Panc1 (cell line): ENCODE data around the gene SLC30A1. TPM values are rescaled to one million over a fixed set of nuclear protein-coding genes. Genes with fewer than 3 reads are reported as not detected.
A peak's percentile ranks its signal among the peaks of the same experiment; 100 is the strongest.
"Not testable (repeated sequence)": the region's sequence is repeated elsewhere in the genome, so short reads cannot be mapped to it uniquely, and the experiment has no call there.

Experiments
- ATAC-seq: fragments of 200-7000 bp; cut with Tn5 transposase; 2 replicates; pipeline ENCODE4 v1.9.1; 2020; ENCODE audit warnings: mild to moderate bottlenecking, moderate library complexity
- BruUV-seq: library from RNA; stranded (reverse); fragments of 400-500 nt; replicated peaks from 2 replicates; lab custom pipeline; 2021; lab: Mats Ljungman, UMichigan
- CTCF ChIA-PET: fragments of 300-600 bp; sonication (Branson Sonifier 250); formaldehyde crosslinking; loops from one replicate; lab custom pipeline; 2022; ENCODE audit warnings: antibody characterized with exemption; lab: Charles Lee
- POLR2A ChIA-PET: fragments of 300-600 bp; sonication (Branson Sonifier 250); formaldehyde crosslinking; loops from one replicate; lab custom pipeline; 2022; ENCODE audit warnings: antibody characterized with exemption; lab: Charles Lee
- DNase-seq: peaks from one replicate; pipeline ENCODE4 v3.0.0-alpha.2; 2010; ENCODE audit warnings: low read depth, low spot score
- H3K27ac ChIP-seq: 2 replicates; pipeline ENCODE4 v1.5.1; 2011; ENCODE audit warnings: mild to moderate bottlenecking, low read length, inconsistent platforms
- H3K27me3 ChIP-seq: fragments of 200-500 bp; sonication (Bioruptor generic); 2 replicates; pipeline ENCODE4 v1.6.0; 2014; ENCODE audit warnings: low read length, inconsistent platforms; ENCODE audit not compliant: control insufficient read depth, insufficient read depth
- H3K36me3 ChIP-seq: fragments of 200-500 bp; sonication (Bioruptor generic); 2 replicates; pipeline ENCODE4 v1.5.1; 2014; ENCODE audit warnings: inconsistent platforms, mild to moderate bottlenecking, low read length, moderate library complexity; ENCODE audit not compliant: control insufficient read depth, insufficient read depth
- H3K4me1 ChIP-seq: 2 replicates; pipeline ENCODE4 v1.5.1; 2011; ENCODE audit warnings: inconsistent platforms, mild to moderate bottlenecking, low read length, moderate library complexity; ENCODE audit not compliant: control insufficient read depth, insufficient read depth
- H3K4me3 ChIP-seq, 2 experiments: 2 replicates each; pipeline ENCODE4 v1.5.1; 2011 to 2012; ENCODE audit warnings: low read depth in 2 of 2, low read length in 2 of 2, mild to moderate bottlenecking in 2 of 2, inconsistent platforms in 1 of 2, moderate library complexity in 1 of 2
- H3K9me3 ChIP-seq: fragments of 200-500 bp; sonication (Bioruptor generic); 2 replicates; pipeline ENCODE4 v1.5.1; 2014; ENCODE audit warnings: low read depth, mild to moderate bottlenecking, inconsistent platforms, low read length, moderate library complexity; ENCODE audit not compliant: control insufficient read depth, insufficient read depth
- CTCF ChIP-seq: fragments of 450-650 bp; IDR thresholded peaks from 2 replicates; pipeline ENCODE4 v1.5.1; 2017; ENCODE audit warnings: mild to moderate bottlenecking
- POLR2AphosphoS5 ChIP-seq: IDR thresholded peaks from 2 replicates; pipeline ENCODE4 v1.6.1; 2012; ENCODE audit warnings: mild to moderate bottlenecking, low read depth, low read length, moderate library complexity
- REST ChIP-seq, 2 experiments: IDR thresholded peaks; 2 replicates each; pipeline ENCODE4 v1.6.1; 2011 to 2012; ENCODE audit warnings: low read depth in 2 of 2, control low read depth in 1 of 2, low read length in 1 of 2, mild to moderate bottlenecking in 1 of 2, moderate library complexity in 1 of 2; ENCODE audit not compliant: insufficient read depth in 1 of 2
- SIN3A ChIP-seq: IDR thresholded peaks from 2 replicates; pipeline ENCODE4 v1.6.1; 2012; ENCODE audit warnings: low read depth, mild to moderate bottlenecking, low read length, moderate library complexity, borderline replicate concordance; ENCODE audit not compliant: insufficient read depth
- TCF7L2 ChIP-seq: IDR thresholded peaks from 2 replicates; pipeline ENCODE4 v1.6.1; 2011; ENCODE audit warnings: mild to moderate bottlenecking, low read depth, low read length, inconsistent platforms
- in situ Hi-C: cut with HindIII; loops from 2 replicates; pipeline ENCODE4 v1.10.0; 2016; ENCODE audit warnings: low sequenced_read_pairs, low pct_unique_long_range_greater_than_20kb
- intact Hi-C: fragments of 100-400 bp; cut with micrococcal nuclease; formaldehyde crosslinking; loops from one replicate; pipeline ENCODE4 v1.10.0; 2022; ENCODE audit not compliant: unreplicated experiment
- total RNA-seq: library from RNA; stranded (reverse); gene quantifications from one replicate; pipeline ENCODE4 v1.2.1, GENCODE V29; 2021; ENCODE audit not compliant: unreplicated experiment

Gene SLC30A1
- total RNA-seq, 1 experiment from 2014 or later: 34.5 TPM

- no peaks in the 10 kb centered on the region for H3K4me1 ChIP-seq
- no TSS peak for BruUV-seq
- no peaks in the 10 kb centered on the region for H3K36me3 ChIP-seq
- H3K27me3 ChIP-seq: no peaks in the 10 kb centered on the region
- in situ Hi-C loops (no loop called here), intact Hi-C loops (no loop called here)
- ATAC-seq: no peak
- no peak overlapping the region for H3K4me3 ChIP-seq
- no peak for TF ChIP-seq SIN3A
- TF ChIP-seq POLR2AphosphoS5: no peak
- no peak for DNase-seq
- ChIA-PET POLR2A (no interaction called here), CTCF (no interaction called here)
- no peak overlapping the region for H3K27ac ChIP-seq
- H3K9me3 ChIP-seq: no peaks in the 10 kb centered on the region
Observed at GRCh38 chr1:211627259-211627658, 48.3 kb upstream of the SLC30A1 start.

GRCh38 chr1:211625866-211626265 is 46.9 kb upstream of the SLC30A1 start:
- H3K9me3 ChIP-seq, CTCF ChIA-PET, H3K36me3 ChIP-seq, in situ Hi-C loops, H3K27ac ChIP-seq, POLR2A ChIA-PET, BruUV-seq, intact Hi-C loops, H3K27me3 ChIP-seq, ATAC-seq, H3K4me1 ChIP-seq, DNase-seq, H3K4me3 ChIP-seq: not testable (repeated sequence)

GRCh38 chr1:211625040-211625439 is 46.1 kb upstream of the SLC30A1 start:
- no peaks in the 10 kb centered on the region for H3K4me1 ChIP-seq
- intact Hi-C loops: no loop called here
- in situ Hi-C loops: no loop called here
- POLR2A ChIA-PET: interaction anchor here (0.6 to 1.4 kb wide), 2 partner anchors 17 to 20 kb away, joined by 3 to 5 read pairs; no protein-coding TSS in a partner anchor
- ATAC-seq: 0 out of 2 replicates have a peak, but pooled peaks have one; percentile 64
- no peak overlapping the region for H3K4me3 ChIP-seq
- H3K36me3 ChIP-seq: no peaks in the 10 kb centered on the region
- CTCF ChIA-PET: interaction anchor here (0.6 to 1.0 kb wide), 2 partner anchors 85 to 109 kb away, joined by 3 to 4 read pairs; no protein-coding TSS in a partner anchor
- TF ChIP-seq TCF7L2 (no peak), SIN3A (no peak)
- H3K27me3 ChIP-seq: no peaks in the 10 kb centered on the region
- H3K27ac ChIP-seq: no peak overlapping the region
- H3K9me3 ChIP-seq: no peaks in the 10 kb centered on the region
- DNase-seq: no peak
- BruUV-seq: no TSS peak

- DNase-seq: no peak
- ChIA-PET CTCF (no interaction called here), POLR2A (no interaction called here)
- no peak for TF ChIP-seq POLR2AphosphoS5
- no peak for TF ChIP-seq SIN3A
- TF ChIP-seq REST (IDR thresholded peaks at IDR 0.05; ENCODE audit: insufficient read depth in 1 of 2, low read depth in 2 of 2, low read length in 1 of 2): no peak
- no peak for TF ChIP-seq TCF7L2
- no peak for TF ChIP-seq CTCF
- H3K4me1 ChIP-seq: no peaks in the 10 kb centered on the region
- no peaks in the 10 kb centered on the region for H3K36me3 ChIP-seq
- H3K9me3 ChIP-seq: no peaks in the 10 kb centered on the region
- no TSS peak for BruUV-seq
- no peak overlapping the region for H3K27ac ChIP-seq
- intact Hi-C loops: no loop called here
- H3K27me3 ChIP-seq: no peaks in the 10 kb centered on the region
- in situ Hi-C loops: no loop called here
- no peak overlapping the region for H3K4me3 ChIP-seq
- ATAC-seq: no peak
Observed at GRCh38 chr1:211623515-211623914, 44.6 kb upstream of the SLC30A1 start.
